SK-N-SH treated with all-trans-retinoic acid at 6 μM for 48 hours (cell line): Measurements from ENCODE around the gene LSR.

Experiments used
- ATAC-seq: fragments of 200-7000 bp; cut with Tn5 transposase; 3 replicates; pipeline ENCODE4 v1.9.1; 2020; ENCODE audit warnings: mild to moderate bottlenecking, moderate library complexity
- ARNTL ChIP-seq: fragments of 450-650 bp; formaldehyde crosslinking; IDR thresholded peaks from 2 replicates; pipeline ENCODE4 v1.5.0; 2020; ENCODE audit warnings: low read depth, mild to moderate bottlenecking, moderate library complexity, borderline replicate concordance
- BACH2 ChIP-seq: fragments of 250-450 bp; sonication (Bioruptor Pico); IDR thresholded peaks from 2 replicates; pipeline ENCODE4 v1.9.0; 2021; ENCODE audit warnings: mild to moderate bottlenecking, borderline replicate concordance
- ESRRG ChIP-seq: fragments of 250-450 bp; sonication (Bioruptor Pico); IDR thresholded peaks from 2 replicates; pipeline ENCODE4 v1.6.1; 2021; ENCODE audit warnings: mild to moderate bottlenecking
- GLIS3 ChIP-seq: fragments of 250-450 bp; sonication (Bioruptor Pico); IDR thresholded peaks from 2 replicates; pipeline ENCODE4 v1.5.0; 2020; ENCODE audit warnings: mild to moderate bottlenecking, moderate library complexity
- ISL1 ChIP-seq: fragments of 250-450 bp; sonication (Bioruptor Pico); IDR thresholded peaks from 2 replicates; pipeline ENCODE4 v2.1.2; 2022; ENCODE audit warnings: mild to moderate bottlenecking, moderate library complexity
- PPARA ChIP-seq: fragments of 250-450 bp; sonication (Bioruptor Pico); IDR thresholded peaks from 2 replicates; pipeline ENCODE4 v1.5.0; 2020; ENCODE audit warnings: mild to moderate bottlenecking, borderline replicate concordance
- RARB ChIP-seq: fragments of 250-450 bp; sonication (Bioruptor Pico); IDR thresholded peaks from 2 replicates; pipeline ENCODE4 v1.8.0; 2021; ENCODE audit warnings: mild to moderate bottlenecking, moderate library complexity
- SNAI2 ChIP-seq: fragments of 250-450 bp; sonication (Bioruptor Pico); IDR thresholded peaks from 2 replicates; pipeline ENCODE4 v1.5.0; 2020; ENCODE audit warnings: mild to moderate bottlenecking, moderate library complexity
- TCF4 ChIP-seq: fragments of 250-450 bp; sonication (Bioruptor Pico); IDR thresholded peaks from 2 replicates; pipeline ENCODE4 v1.8.0; 2021; ENCODE audit warnings: mild to moderate bottlenecking, moderate library complexity, borderline replicate concordance
- TOX ChIP-seq: fragments of 250-450 bp; sonication (Bioruptor Pico); IDR thresholded peaks from 2 replicates; pipeline ENCODE4 v1.8.0; 2021; ENCODE audit warnings: mild to moderate bottlenecking, moderate library complexity, borderline replicate concordance
- ZC3H10 ChIP-seq: fragments of 250-450 bp; sonication (Bioruptor Pico); IDR thresholded peaks from 2 replicates; pipeline ENCODE4 v1.5.1; 2021; ENCODE audit warnings: mild to moderate bottlenecking, moderate library complexity
- ZFP3 ChIP-seq: fragments of 250-450 bp; sonication (Bioruptor Pico); IDR thresholded peaks from 2 replicates; pipeline ENCODE4 v1.5.0; 2020; ENCODE audit warnings: mild to moderate bottlenecking, moderate library complexity
- ZFP30 ChIP-seq: fragments of 450-650 bp; formaldehyde crosslinking; IDR thresholded peaks from 2 replicates; pipeline ENCODE4 v1.5.0; 2022; ENCODE audit warnings: mild to moderate bottlenecking, moderate library complexity
- ZNF70 ChIP-seq: fragments of 450-650 bp; formaldehyde crosslinking; IDR thresholded peaks from 2 replicates; pipeline ENCODE4 v1.5.0; 2020; ENCODE audit warnings: mild to moderate bottlenecking, moderate library complexity
- TF ChIP-seq, protein P1 (sequence below): fragments of 250-450 bp; sonication (Bioruptor Pico); IDR thresholded peaks from 2 replicates; pipeline ENCODE4 v1.5.1; 2021; ENCODE audit warnings: mild to moderate bottlenecking, moderate library complexity
- TF ChIP-seq, protein P2 (sequence below): fragments of 250-450 bp; sonication (Bioruptor Pico); IDR thresholded peaks from 2 replicates; pipeline ENCODE4 v1.5.1; 2020; ENCODE audit warnings: low read depth, mild to moderate bottlenecking, moderate library complexity
- TF ChIP-seq, protein P3 (sequence below): fragments of 250-450 bp; sonication (Bioruptor Pico); IDR thresholded peaks from 2 replicates; pipeline ENCODE4 v1.5.0; 2020; ENCODE audit warnings: mild to moderate bottlenecking, moderate library complexity
- TF ChIP-seq, protein P4 (sequence below): fragments of 250-450 bp; sonication (Bioruptor Pico); IDR thresholded peaks from 2 replicates; pipeline ENCODE4 v1.8.0; 2021; ENCODE audit warnings: low read depth, mild to moderate bottlenecking, moderate library complexity, borderline replicate concordance

The LSR gene

DNA sequence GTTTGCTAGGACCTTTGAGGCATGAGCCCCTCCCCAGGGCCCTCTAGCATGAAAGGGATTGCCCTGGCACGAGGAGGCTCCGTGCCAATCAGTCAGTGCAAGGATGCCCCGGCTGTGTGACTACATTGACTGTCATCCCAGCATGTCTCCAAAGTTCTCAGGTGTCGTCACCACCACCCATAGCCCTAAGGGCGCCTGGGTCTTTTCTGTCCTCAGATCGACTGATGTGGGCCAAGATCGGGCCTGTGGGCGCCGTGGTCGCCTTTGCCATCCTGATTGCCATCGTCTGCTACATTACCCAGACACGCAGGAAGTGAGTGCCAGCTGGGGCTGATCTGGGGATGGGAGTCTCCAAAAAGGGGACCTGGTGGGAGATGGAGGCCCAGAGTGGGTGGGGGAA lies 61.5 kb downstream of the LSR start (continued):
- TF ChIP-seq ZFP30 (CRISPR knock-in tag) (no peak), ZNF70 (no peak), TOX (no peak), BACH2 (CRISPR knock-in tag) (no peak)
- TF ChIP-seq, protein P1, sequence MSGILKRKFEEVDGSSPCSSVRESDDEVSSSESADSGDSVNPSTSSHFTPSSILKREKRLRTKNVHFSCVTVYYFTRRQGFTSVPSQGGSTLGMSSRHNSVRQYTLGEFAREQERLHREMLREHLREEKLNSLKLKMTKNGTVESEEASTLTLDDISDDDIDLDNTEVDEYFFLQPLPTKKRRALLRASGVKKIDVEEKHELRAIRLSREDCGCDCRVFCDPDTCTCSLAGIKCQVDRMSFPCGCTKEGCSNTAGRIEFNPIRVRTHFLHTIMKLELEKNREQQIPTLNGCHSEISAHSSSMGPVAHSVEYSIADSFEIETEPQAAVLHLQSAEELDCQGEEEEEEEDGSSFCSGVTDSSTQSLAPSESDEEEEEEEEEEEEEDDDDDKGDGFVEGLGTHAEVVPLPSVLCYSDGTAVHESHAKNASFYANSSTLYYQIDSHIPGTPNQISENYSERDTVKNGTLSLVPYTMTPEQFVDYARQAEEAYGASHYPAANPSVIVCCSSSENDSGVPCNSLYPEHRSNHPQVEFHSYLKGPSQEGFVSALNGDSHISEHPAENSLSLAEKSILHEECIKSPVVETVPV (CRISPR knock-in tag) = no peak
- TF ChIP-seq, protein P2, sequence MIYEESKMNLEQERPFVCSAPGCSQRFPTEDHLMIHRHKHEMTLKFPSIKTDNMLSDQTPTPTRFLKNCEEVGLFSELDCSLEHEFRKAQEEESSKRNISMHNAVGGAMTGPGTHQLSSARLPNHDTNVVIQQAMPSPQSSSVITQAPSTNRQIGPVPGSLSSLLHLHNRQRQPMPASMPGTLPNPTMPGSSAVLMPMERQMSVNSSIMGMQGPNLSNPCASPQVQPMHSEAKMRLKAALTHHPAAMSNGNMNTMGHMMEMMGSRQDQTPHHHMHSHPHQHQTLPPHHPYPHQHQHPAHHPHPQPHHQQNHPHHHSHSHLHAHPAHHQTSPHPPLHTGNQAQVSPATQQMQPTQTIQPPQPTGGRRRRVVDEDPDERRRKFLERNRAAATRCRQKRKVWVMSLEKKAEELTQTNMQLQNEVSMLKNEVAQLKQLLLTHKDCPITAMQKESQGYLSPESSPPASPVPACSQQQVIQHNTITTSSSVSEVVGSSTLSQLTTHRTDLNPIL (CRISPR knock-in tag) = no peak

DNA sequence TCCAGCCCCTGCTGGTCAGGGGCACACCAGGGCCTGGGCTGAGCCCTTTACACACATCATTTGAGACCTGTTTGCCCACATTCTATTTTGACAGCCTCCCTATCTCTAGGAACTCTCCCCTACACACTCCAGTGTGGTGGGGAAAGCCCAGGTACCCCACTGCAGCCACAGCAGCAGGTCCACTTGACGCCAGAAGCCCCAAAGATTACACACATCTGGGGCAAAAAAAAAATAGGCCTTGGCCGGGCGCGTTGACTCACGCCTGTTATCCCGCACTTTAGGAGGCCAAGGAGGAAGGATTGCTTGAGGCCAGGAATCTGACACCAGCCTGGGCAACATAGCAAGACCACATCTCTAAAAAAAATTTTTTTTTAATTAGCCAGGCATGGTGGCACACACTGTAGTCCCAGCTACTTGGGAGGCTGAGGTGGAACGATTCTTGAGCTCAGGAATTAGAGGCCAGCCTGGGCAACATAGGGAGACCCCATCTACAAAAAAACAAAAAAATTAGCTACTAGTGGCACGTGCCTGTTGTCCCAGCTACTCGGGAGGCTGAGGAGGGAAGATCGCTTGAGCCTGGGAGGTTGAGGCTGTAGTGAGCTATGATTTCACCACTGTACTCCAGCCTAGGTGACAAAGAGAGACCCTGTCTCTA lies 62.1 kb downstream of the LSR start:
- no peak for ATAC-seq
- TF ChIP-seq, protein P3, sequence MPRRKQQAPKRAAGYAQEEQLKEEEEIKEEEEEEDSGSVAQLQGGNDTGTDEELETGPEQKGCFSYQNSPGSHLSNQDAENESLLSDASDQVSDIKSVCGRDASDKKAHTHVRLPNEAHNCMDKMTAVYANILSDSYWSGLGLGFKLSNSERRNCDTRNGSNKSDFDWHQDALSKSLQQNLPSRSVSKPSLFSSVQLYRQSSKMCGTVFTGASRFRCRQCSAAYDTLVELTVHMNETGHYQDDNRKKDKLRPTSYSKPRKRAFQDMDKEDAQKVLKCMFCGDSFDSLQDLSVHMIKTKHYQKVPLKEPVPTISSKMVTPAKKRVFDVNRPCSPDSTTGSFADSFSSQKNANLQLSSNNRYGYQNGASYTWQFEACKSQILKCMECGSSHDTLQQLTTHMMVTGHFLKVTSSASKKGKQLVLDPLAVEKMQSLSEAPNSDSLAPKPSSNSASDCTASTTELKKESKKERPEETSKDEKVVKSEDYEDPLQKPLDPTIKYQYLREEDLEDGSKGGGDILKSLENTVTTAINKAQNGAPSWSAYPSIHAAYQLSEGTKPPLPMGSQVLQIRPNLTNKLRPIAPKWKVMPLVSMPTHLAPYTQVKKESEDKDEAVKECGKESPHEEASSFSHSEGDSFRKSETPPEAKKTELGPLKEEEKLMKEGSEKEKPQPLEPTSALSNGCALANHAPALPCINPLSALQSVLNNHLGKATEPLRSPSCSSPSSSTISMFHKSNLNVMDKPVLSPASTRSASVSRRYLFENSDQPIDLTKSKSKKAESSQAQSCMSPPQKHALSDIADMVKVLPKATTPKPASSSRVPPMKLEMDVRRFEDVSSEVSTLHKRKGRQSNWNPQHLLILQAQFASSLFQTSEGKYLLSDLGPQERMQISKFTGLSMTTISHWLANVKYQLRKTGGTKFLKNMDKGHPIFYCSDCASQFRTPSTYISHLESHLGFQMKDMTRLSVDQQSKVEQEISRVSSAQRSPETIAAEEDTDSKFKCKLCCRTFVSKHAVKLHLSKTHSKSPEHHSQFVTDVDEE = no peak
- TF ChIP-seq, protein P4, sequence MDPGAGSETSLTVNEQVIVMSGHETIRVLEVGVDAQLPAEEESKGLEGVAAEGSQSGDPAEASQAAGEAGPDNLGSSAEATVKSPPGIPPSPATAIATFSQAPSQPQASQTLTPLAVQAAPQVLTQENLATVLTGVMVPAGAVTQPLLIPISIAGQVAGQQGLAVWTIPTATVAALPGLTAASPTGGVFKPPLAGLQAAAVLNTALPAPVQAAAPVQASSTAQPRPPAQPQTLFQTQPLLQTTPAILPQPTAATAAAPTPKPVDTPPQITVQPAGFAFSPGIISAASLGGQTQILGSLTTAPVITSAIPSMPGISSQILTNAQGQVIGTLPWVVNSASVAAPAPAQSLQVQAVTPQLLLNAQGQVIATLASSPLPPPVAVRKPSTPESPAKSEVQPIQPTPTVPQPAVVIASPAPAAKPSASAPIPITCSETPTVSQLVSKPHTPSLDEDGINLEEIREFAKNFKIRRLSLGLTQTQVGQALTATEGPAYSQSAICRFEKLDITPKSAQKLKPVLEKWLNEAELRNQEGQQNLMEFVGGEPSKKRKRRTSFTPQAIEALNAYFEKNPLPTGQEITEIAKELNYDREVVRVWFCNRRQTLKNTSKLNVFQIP (CRISPR knock-in tag) = no peak
- TF ChIP-seq SNAI2 (CRISPR knock-in tag) (no peak), TOX (no peak)

DNA sequence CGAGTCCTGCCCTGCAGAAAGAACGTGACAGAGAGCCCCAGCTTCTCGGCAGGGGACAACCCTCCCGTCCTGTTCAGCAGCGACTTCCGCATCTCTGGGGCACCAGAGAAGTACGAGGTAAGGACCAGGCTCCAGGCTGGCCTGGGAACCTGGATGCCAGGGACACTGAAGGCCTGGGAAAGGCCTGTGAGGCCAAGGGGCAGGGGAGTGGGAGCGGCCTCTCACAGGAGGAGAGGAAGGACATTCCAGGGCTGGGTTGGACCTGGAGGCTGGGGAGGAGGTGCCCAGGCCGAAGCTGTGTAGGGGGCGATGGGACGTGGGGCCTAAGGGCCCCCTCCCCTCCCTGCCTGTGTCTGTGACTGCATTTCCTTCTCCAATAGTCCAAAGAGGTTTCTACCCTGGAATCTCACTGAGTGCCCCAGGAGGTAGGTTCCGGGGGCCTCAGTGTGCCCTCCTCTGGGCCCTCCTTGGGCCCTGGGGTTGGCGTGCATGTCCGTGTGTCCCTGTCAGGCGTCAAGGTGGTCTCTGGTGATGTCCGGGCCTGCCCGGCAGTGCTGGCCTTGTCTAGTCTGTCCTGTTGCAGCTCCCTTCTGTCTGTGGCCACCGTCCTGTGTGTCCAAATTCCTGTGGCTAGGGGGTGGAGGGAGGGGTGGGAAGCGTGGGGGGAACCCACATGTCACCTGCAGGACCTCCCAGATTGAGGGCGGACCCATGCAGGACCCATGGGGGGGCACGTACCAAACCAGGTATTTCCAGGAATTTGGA lies 63.3 kb downstream of the LSR start:
- no peak for ATAC-seq
- TF ChIP-seq ISL1 (CRISPR knock-in tag) = no peak
- no peak for TF ChIP-seq ZFP30 (CRISPR knock-in tag)
- no peak for TF ChIP-seq SNAI2 (CRISPR knock-in tag)
- no peak for TF ChIP-seq PPARA (CRISPR knock-in tag)
- TF ChIP-seq, protein P1 (CRISPR knock-in tag) = no peak
- TF ChIP-seq BACH2 (CRISPR knock-in tag) = no peak
- TF ChIP-seq, protein P2 (CRISPR knock-in tag) = no peak
- TF ChIP-seq GLIS3 (CRISPR knock-in tag) = no peak
- TF ChIP-seq RARB (CRISPR knock-in tag) = no peak
- TF ChIP-seq TCF4 (CRISPR knock-in tag) = no peak
- TF ChIP-seq ZFP3 (CRISPR knock-in tag) = no peak
- no peak for TF ChIP-seq ESRRG (CRISPR knock-in tag)
- no peak for TF ChIP-seq ARNTL (CRISPR knock-in tag)
- no peak for TF ChIP-seq ZC3H10 (CRISPR knock-in tag)
- TF ChIP-seq TOX = no peak
